NCI-H2227 (cell line): ENCODE data around the gene ITGA8.

Experiments
- DNase-seq: peaks from one replicate; lab custom pipeline; 2025; ENCODE audit not compliant: unreplicated experiment; lab: John Stamatoyannopoulos, UW

Gene ITGA8

GRCh38 chr10:15737656-15738055 lies 17.9 kb upstream of the ITGA8 start:
- no peak for DNase-seq

GRCh38 chr10:15735763-15736162 lies 16.0 kb upstream of the ITGA8 start:
- DNase-seq: no peak

GRCh38 chr10:15730341-15730740 lies 10.6 kb upstream of the ITGA8 start:
- DNase-seq: no peak

GRCh38 chr10:15729890-15730289 lies 10.2 kb upstream of the ITGA8 start:
- no peak for DNase-seq

GRCh38 chr10:15726042-15726441 lies 6.3 kb upstream of the ITGA8 start:
- no peak for DNase-seq

- peak; percentile 8 for DNase-seq
These were observed 5.9 kb upstream of the ITGA8 start for GRCh38 chr10:15725603-15726002.

- no peak for DNase-seq
These were observed 5.0 kb upstream of the ITGA8 start for GRCh38 chr10:15724683-15725082.

GRCh38 chr10:15723803-15724202 lies 4.1 kb upstream of the ITGA8 start:
- DNase-seq: no peak

GRCh38 chr10:15720635-15721287 lies 1.0 kb upstream of the ITGA8 start:
- DNase-seq: no peak

- DNase-seq: no peak
These were observed 448 bp downstream of the ITGA8 start for GRCh38 chr10:15719049-15719898.

GRCh38 chr10:15718694-15719048 lies 1.1 kb downstream of the ITGA8 start:
- DNase-seq: no peak

- no peak for DNase-seq
These were observed 4.0 kb downstream of the ITGA8 start for GRCh38 chr10:15715619-15716227.

- DNase-seq: no peak
These were observed 4.9 kb downstream of the ITGA8 start for GRCh38 chr10:15714847-15715246.

- no peak for DNase-seq
These were observed 6.8 kb downstream of the ITGA8 start for GRCh38 chr10:15712883-15713282.

- DNase-seq: no peak
These were observed 9.3 kb downstream of the ITGA8 start for GRCh38 chr10:15710455-15710854.

GRCh38 chr10:15705298-15705697 lies 14.4 kb downstream of the ITGA8 start:
- no peak for DNase-seq

GRCh38 chr10:15704581-15704968 lies 15.1 kb downstream of the ITGA8 start:
- DNase-seq: no peak

- no peak for DNase-seq
These were observed 15.7 kb downstream of the ITGA8 start for GRCh38 chr10:15703944-15704580.

- no peak for DNase-seq
These were observed 16.4 kb downstream of the ITGA8 start for GRCh38 chr10:15703151-15703880.

GRCh38 chr10:15700078-15700674 lies 19.5 kb downstream of the ITGA8 start:
- DNase-seq: no peak

- DNase-seq: no peak
These were observed 23.9 kb downstream of the ITGA8 start for GRCh38 chr10:15695852-15696251.
